ENCODE measurements around the gene BFSP1.

Gene BFSP1

DNA sequence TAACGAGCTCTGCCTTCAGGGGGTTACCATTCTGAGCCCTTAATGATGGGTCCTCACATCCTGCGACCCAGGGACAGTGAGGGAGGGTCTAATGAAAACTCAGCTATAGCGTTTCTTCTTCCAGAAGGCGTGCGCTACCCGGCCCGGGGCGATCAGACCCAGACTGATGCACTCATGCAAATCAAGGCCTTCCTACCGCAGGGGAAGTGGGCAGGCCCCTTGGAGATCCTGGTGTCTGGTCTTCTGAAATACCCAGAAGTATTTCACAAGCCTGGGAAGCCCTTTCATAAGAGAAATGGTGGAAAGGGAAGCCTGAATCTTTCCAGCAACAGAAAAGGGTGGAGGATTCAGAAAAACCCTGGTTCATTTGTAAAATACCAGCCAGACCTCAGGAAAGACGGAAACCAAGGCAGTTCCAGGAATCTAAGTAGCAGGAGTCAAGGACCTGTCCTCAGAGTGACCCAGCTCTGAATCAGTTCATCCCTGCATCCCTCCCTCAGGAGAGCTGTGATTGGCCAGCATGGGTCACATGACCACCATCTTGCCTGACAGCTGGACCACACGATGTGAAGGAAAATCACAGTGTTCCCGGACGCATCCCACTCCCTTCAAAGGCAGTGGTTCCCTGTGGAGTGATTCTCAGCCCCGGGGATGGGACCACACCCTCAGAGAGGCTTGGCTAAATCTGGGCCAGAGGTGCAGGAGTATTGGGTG lies 12.7 kb downstream of the BFSP1 start:
- no peak for DNase-seq

DNA sequence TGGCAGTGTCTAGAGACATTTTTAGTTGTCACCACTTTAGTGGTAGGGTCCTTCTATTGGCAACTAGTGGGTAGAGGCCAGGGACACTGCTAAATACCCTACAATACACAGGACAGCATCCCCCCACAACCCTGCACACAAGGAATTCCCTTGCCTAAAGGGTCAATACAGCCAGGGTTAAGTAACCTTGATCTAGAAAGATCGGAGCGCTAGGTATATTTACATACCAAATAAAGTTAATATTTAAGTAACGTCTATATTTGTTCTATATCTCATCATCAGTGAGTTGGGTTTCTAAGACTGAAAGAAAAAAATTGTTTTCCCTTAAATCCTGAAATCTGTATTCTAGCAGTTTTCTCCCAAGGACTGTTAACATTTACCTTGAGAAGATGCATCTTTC lies 16.1 kb downstream of the BFSP1 start:
- no peak for DNase-seq

DNA sequence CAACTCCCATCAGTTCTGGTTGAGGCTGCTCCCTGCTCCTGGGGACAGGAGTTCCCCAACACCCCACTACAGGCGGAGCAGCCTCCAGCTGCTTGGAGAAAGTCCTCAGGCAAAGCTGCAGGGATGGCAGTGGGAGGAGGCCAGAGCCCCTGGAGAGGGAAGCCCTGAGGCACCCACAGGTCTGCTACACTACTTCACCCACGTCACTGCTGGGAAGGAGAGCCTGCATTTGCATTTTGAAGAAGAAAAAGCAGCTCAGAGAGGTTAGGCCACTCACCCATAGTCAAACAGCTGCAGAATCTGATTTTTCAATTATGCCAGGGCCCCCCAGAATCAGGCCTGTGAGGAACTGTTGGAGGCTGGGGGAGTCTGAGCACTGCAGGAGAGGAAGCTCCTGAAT lies 17.2 kb downstream of the BFSP1 start:
- DNase-seq = no peak

GRCh38 chr20:17511401-17511800 lies 19.8 kb downstream of the BFSP1 start:
- no peak for DNase-seq

DNA sequence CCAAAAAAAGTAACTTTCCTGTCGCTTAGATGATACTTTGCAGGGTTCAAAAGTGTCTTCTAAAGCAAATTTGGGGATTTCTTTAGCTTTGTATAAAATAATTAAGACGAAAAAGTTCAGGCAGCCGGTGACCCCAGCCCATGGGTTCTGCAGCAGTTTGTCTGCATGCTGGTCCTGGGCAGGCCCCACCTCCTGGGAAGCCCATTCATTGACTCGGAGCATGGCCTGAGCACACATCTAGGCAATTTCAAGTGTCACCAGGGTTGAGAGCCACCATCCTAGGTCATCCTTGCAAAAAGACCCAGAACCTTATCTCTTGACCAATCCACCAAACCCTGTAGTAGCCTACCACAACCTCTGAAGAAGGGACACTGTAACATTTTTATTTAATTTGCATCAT lies 20.6 kb downstream of the BFSP1 start:
- no peak for DNase-seq

GRCh38 chr20:17508756-17509155 lies 22.4 kb downstream of the BFSP1 start:
- DNase-seq = no peak

- no peak for DNase-seq
Observed at GRCh38 chr20:17507531-17507930, 23.6 kb downstream of the BFSP1 start.

GRCh38 chr20:17507032-17507431 lies 24.1 kb downstream of the BFSP1 start:
- DNase-seq = no peak

DNA sequence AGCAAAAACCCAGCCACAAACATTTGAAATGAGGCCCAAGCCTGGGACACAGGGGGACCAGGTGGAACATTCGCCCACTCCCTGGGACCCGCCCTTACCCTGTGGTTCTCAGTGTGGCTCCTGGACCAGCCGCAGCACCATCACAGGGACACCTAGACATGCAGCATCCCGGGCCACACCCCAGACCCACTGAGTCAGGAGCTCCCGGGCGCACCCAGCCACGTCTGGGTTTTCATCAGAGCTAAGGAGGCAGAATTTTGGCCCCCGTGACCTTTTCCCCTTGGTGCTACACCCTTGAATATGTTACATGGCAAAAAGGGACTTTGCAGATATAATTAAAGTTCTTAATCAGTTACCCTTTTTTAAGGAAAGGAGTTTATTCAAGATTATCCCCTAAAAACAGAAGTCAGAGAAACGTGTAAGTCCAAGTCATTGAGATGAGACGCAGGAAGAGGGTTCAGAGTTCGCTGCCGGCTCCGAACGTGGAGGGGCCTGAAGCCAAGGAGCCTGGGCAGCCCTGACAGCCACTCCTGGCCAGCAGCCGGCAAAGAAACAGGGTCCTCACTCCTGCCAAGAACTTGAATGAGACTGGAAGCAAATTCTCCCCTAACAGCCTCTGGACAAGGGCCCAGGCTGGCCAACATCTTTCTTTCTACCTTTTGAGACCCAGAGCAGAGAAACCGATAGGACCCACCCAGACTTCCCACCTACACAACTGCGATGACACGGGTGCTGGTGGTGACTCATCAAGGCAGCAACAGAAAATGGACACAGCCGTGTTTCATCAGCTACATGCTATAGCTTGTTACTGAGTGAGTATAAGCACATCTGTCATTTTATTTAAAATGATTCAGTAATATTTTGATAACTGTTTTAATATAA lies 25.3 kb downstream of the BFSP1 start:
- no peak for DNase-seq

DNA sequence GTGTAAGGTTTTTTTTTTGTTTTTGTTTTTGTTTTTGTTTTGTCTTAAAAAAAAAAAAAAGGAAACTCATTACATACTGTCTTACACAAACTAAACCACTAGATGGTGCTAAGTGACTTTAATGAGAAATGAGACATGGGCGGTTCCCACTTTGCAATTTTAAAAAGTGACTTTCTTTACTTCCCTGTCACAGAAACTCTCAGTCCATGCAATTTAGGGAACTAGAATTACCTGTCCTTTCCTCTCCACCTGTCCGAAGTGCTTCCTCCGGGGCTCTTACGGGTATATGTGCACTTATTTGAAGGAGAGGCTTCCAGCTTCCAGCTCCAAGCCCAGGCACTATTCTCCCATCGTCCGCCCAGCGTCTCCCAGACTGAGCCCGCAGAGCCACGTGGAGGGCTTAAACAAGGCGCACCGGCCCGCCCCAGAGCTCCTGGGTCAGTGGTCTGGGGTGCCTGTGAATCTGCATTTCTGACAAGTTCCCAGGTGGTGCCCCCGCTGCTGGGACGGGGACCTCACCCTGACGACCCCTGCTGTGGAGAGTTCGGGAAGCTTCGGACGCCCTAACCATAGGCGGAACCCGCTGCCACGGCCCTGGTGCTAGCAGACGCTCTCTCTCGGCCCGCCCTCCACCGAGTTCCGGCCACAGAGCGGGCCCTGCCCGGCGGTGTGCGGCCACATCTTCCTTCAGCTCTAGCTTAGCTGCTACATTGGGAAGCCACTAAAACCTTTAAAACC lies 26.1 kb downstream of the BFSP1 start:
- DNase-seq = peak; percentile 61

GRCh38 chr20:17504066-17504897 lies 26.9 kb downstream of the BFSP1 start:
- peak; percentile 49 for DNase-seq

- DNase-seq = no peak
Observed at GRCh38 chr20:17503301-17504065, 27.7 kb downstream of the BFSP1 start.

DNA sequence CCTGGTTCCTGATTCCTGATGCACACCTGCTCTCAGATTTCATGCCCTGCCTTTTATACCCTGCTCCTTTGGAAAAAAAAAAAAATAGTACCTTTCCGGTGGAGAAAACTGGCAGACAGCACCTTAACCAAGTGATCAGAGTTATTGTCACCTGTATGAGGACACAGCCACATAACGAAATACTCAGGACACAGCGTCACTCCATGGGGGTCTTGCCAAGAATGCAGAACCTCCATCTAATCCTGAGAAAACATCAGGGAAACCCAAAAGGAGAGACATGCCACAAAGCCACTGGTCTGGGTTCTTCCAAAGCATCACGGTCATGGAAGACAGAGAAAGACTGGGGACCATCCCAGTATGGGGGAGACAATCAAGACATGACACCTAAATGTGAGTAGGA lies 29.1 kb downstream of the BFSP1 start:
- DNase-seq = no peak

DNA sequence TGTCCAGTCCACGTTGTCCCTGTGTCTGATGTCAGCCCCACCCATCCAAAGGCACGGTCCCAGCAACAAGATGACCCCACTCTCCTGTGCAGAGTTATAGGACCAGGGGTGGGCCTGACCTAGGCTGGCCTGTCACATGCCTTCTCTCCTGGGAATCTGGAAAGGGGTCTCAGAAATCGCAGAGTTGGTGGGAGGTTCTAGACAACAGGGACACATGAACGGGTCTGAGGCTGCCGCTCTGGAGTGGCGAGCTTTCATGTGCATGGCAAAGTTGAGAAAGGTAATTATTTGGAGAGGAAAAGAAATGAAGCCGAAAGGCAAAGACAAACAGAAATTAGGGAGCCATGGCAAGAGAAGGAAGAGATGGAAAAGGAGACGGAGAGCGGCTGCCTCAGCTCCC lies 29.5 kb downstream of the BFSP1 start:
- no peak for DNase-seq

DNA sequence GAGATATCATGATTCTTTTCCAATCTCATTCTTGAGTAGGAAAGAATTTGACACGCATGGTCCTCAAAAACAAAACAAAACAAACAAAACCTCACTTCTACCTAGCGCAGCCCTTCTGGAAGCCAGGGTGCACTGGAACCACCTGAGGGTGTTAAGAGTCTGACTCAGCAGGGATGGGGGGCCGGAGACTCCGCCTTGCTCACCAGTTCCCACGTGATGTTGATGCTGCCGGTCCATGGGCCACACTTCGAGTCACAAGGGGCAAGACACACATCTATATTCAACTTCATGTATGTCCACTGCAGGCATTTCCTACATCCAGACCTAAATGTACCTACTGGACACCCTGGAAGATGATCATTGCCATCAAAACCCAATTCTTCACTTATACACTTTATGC lies 30.4 kb downstream of the BFSP1 start:
- DNase-seq = no peak

- no peak for DNase-seq
Observed at GRCh38 chr20:17500271-17500670, 30.9 kb downstream of the BFSP1 start.

GRCh38 chr20:17499041-17499440 lies 32.1 kb downstream of the BFSP1 start:
- no peak for DNase-seq

DNA sequence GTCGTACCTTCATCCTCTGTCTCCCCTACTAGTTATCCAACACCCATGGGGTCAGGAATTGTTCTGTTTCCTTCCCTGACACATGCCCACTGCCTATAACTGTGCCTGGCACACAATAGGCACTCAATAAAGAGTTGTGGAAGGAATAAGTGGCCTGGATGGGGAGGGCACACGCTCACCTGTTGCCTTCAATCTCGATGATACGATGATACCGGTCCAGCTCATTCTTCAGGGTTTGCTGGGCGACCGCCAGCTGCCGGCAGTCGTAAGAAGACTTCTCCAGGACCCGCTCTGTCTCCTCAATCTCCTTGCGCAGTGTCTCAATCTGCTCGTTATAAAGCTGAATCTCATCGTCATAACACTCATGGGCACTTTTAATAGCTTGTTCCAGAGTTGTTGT lies 32.5 kb downstream of the BFSP1 start:
- no peak for DNase-seq

GRCh38 chr20:17497821-17498580 lies 33.2 kb downstream of the BFSP1 start:
- no peak for DNase-seq

- no peak for DNase-seq
Observed at GRCh38 chr20:17495826-17496225, 35.4 kb downstream of the BFSP1 start.

GRCh38 chr20:17494201-17494600 lies 37.0 kb downstream of the BFSP1 start:
- no peak for DNase-seq
